ENCODE results near the gene IL13. TPM values are rescaled to one million over a fixed set of nuclear protein-coding genes. Genes with fewer than 3 reads are reported as not detected.

IL13 gene
- total RNA-seq, 1 donor from 2014 or later, result not detected

DNA sequence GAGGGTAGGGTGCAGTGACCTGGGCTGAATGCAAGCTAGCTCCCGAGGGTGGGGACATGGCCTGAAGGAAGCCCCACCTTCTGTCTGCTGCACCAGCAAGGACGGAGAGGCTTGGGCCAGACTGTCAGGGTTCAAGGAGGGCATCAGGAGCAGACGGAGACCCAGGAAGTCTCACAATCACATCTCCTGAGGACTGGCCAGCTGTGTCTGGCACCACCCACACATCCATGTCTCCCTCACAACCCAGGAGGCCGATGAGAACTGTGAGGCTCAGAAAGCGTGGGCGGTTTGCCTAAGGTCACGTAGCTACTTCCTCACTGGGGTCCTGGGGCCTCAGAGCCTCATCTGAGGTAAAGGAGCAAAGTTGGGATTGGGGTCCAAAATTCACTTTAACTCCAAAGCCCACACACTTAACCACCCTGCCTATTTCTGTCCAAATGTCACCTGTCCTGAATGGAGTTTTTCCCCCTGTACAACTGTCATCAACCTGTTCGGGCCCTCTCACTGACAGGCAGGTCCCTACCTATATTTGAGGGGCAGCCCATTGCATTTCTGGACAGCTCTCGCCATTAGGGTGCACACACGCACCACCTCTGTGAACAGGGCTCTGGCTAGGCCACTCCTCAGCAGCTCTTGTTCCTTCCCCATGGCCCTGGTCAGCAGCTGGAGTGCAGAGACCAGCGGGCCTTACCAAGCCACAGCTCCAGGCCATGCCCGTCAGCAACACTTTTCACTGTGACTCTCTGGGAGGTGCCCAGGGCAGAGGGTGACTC lies 3.4 kb downstream of the IL13 start:
- no peaks in the 10 kb centered on the region for H3K9me3 ChIP-seq
- H3K4me1 ChIP-seq, result peaks cover 0 to 2% of the 10 kb centered on the region in 2 donors
- peak in 1 of 2 donors; percentile 48 for DNase-seq (ENCODE audit: low spot score in 2 of 2)
- H3K36me3 ChIP-seq, result no peaks in the 10 kb centered on the region
- intact Hi-C loops (cut with DNase I), result no loop called here
- no peak overlapping the region for H3K4me3 ChIP-seq
- no peak overlapping the region for H3K27ac ChIP-seq
- H3K27me3 ChIP-seq, result no peaks in the 10 kb centered on the region
- TF ChIP-seq, protein P1, sequence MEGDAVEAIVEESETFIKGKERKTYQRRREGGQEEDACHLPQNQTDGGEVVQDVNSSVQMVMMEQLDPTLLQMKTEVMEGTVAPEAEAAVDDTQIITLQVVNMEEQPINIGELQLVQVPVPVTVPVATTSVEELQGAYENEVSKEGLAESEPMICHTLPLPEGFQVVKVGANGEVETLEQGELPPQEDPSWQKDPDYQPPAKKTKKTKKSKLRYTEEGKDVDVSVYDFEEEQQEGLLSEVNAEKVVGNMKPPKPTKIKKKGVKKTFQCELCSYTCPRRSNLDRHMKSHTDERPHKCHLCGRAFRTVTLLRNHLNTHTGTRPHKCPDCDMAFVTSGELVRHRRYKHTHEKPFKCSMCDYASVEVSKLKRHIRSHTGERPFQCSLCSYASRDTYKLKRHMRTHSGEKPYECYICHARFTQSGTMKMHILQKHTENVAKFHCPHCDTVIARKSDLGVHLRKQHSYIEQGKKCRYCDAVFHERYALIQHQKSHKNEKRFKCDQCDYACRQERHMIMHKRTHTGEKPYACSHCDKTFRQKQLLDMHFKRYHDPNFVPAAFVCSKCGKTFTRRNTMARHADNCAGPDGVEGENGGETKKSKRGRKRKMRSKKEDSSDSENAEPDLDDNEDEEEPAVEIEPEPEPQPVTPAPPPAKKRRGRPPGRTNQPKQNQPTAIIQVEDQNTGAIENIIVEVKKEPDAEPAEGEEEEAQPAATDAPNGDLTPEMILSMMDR (IDR thresholded peaks at IDR 0.05), result no peak

- Histone ChIP-seq H3K4me1 (no peaks in the 10 kb centered on the region), H3K4me3 (no peak overlapping the region), H3K27ac (no peak overlapping the region), H3K36me3 (no peaks in the 10 kb centered on the region), H3K27me3 (no peaks in the 10 kb centered on the region), H3K9me3 (no peaks in the 10 kb centered on the region)
- intact Hi-C loops (cut with DNase I), result no loop called here
- peak in 1 of 2 donors; percentile 45 for DNase-seq (ENCODE audit: low spot score in 2 of 2)
- TF ChIP-seq, protein P1 (IDR thresholded peaks at IDR 0.05), result no peak
Measured at GRCh38 chr5:132662004-132662401, 4.0 kb downstream of the IL13 start.

- intact Hi-C loops (cut with DNase I), result no loop called here
- no peaks in the 10 kb centered on the region for H3K4me1 ChIP-seq
Measured at GRCh38 chr5:132662925-132663770, 5.2 kb downstream of the IL13 start.

GRCh38 chr5:132663771-132664695 lies 6.1 kb downstream of the IL13 start:
- Histone ChIP-seq H3K4me1 (no peaks in the 10 kb centered on the region), H3K4me3 (no peak overlapping the region), H3K36me3 (no peaks in the 10 kb centered on the region), H3K9me3 (no peaks in the 10 kb centered on the region), H3K27me3 (no peaks in the 10 kb centered on the region), H3K27ac (no peak overlapping the region)
- no peak for DNase-seq (ENCODE audit: low spot score in 2 of 2)
- intact Hi-C loops (cut with DNase I), result no loop called here
- TF ChIP-seq, protein P1 (IDR thresholded peaks at IDR 0.05), result no peak

More at GRCh38 chr5:132662925-132663770, 5.2 kb downstream of the IL13 start:
- Histone ChIP-seq H3K4me3 (no peak overlapping the region), H3K27me3 (no peaks in the 10 kb centered on the region), H3K36me3 (no peaks in the 10 kb centered on the region), H3K9me3 (no peaks in the 10 kb centered on the region), H3K27ac (no peak overlapping the region)
- TF ChIP-seq, protein P1 (IDR thresholded peaks at IDR 0.05), result no peak
- peak in 1 of 2 donors; percentile 59 for DNase-seq (ENCODE audit: low spot score in 2 of 2)

DNA sequence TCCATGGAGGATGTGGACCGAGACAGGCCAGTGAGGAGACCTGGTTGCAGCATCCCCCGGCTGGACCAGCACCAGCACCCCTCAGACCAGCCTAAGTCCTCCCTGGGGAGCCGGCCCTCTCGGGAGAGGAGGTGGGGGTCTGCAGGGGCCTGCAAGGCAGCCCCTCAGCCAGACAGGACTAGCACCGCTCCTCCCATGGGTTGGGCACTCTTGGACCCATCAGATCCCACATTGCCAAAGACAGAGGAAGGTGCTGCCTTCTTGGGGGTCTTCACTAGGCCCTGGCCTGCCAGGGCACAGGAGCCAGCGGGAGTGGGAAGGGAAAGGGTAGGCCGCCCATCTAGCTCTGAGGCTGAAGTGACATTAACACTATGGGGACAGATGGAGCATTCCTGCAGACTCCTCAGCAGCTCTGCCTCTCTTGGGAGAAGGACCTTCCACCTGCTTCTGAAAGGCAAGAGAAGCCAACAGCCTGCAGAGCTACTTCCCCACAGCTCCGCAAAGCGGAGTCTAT lies 6.8 kb downstream of the IL13 start:
- TF ChIP-seq, protein P1 (IDR thresholded peaks at IDR 0.05), result no peak
- H3K36me3 ChIP-seq, result no peaks in the 10 kb centered on the region
- H3K27me3 ChIP-seq, result no peaks in the 10 kb centered on the region
- H3K9me3 ChIP-seq, result no peaks in the 10 kb centered on the region
- no peak overlapping the region for H3K4me3 ChIP-seq
- no peak overlapping the region for H3K27ac ChIP-seq
- intact Hi-C loops (cut with DNase I), result no loop called here
- no peak for DNase-seq (ENCODE audit: low spot score in 2 of 2)
- no peaks in the 10 kb centered on the region for H3K4me1 ChIP-seq
